VCaP (cell line): Measurements from ENCODE around the gene PRG2.

Experiments
- H3K27ac ChIP-seq: fragments of 450-650 bp; 2 replicates; pipeline ENCODE4 v1.5.1; 2017
- CTCF ChIP-seq: fragments of 450-650 bp; conservative IDR thresholded peaks from 2 replicates; pipeline ENCODE4 v1.5.1; 2017; ENCODE audit warnings: mild to moderate bottlenecking, moderate library complexity

The PRG2 gene

GRCh38 chr11:57378186-57378585 lies 12.3 kb downstream of the PRG2 start:
- no peak for TF ChIP-seq CTCF
- no peak overlapping the region for H3K27ac ChIP-seq

GRCh38 chr11:57377107-57377506 lies 13.3 kb downstream of the PRG2 start:
- no peak for TF ChIP-seq CTCF
- no peak overlapping the region for H3K27ac ChIP-seq

GRCh38 chr11:57376095-57377090 lies 14.1 kb downstream of the PRG2 start:
- TF ChIP-seq CTCF, result no peak
- no peak overlapping the region for H3K27ac ChIP-seq

GRCh38 chr11:57375490-57375889 lies 15.0 kb downstream of the PRG2 start:
- TF ChIP-seq CTCF, result no peak

GRCh38 chr11:57374966-57375365 lies 15.5 kb downstream of the PRG2 start:
- no peak for TF ChIP-seq CTCF
- no peak overlapping the region for H3K27ac ChIP-seq

More at GRCh38 chr11:57375490-57375889, 15.0 kb downstream of the PRG2 start:
- no peak overlapping the region for H3K27ac ChIP-seq

GRCh38 chr11:57373146-57373545 lies 17.3 kb downstream of the PRG2 start:
- TF ChIP-seq CTCF, result no peak
- no peak overlapping the region for H3K27ac ChIP-seq

- no peak for TF ChIP-seq CTCF
- H3K27ac ChIP-seq, result no peak overlapping the region
These were observed 19.5 kb downstream of the PRG2 start for GRCh38 chr11:57370941-57371340.
